Astrocyte of the cerebellum (primary cell): ENCODE measurements around the gene NCOR1.
A peak's percentile ranks its signal among the peaks of the same experiment; 100 is the strongest.
"Not testable (repeated sequence)": the region's sequence is repeated elsewhere in the genome, so short reads cannot be mapped to it uniquely, and the experiment has no call there.

ENCODE experiments used
- DNase-seq: peaks from one replicate; pipeline ENCODE4 v3.0.0-alpha.2; 2011; ENCODE audit warnings: low read depth
- H3K4me3 ChIP-seq: 2 replicates; pipeline ENCODE4 v1.5.1; 2011; ENCODE audit warnings: mild to moderate bottlenecking, low read depth, low read length, moderate library complexity
- CTCF ChIP-seq: IDR thresholded peaks from 2 replicates; pipeline ENCODE4 v1.5.1; 2012; ENCODE audit warnings: low read length, low read depth, moderate library complexity, mild to moderate bottlenecking; ENCODE audit errors: missing control alignments
- in situ Hi-C: cut with HindIII; loops from 2 replicates; pipeline ENCODE4 v1.10.0; 2017; ENCODE audit warnings: low sequenced_read_pairs

The NCOR1 gene

DNA sequence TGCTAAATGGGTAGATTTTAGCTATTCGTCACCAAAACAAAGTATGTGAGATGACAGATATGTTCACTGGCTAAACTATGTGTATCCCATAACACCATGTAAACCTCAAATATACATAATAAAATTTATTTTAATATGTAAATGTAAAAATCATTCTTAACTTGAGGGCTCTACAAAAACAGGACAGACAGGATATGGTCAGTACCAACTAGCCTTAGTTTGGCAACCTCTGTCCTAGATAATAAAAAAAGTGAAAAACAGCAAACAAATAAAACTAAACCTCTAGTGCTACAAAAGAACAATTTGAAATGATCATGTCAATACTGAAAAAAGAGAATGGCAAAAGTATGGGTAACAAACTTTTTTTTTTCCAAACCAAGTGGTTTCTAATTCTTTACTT lies 33.8 kb downstream of the NCOR1 start:
- DNase-seq, result no peak
- in situ Hi-C loops, result no loop called here
- TF ChIP-seq CTCF, result no peak

GRCh38 chr17:16178836-16179235 lies 36.5 kb downstream of the NCOR1 start:
- H3K4me3 ChIP-seq, result no peak overlapping the region
- in situ Hi-C loops, result no loop called here
- TF ChIP-seq CTCF, result no peak
- DNase-seq, result no peak

More for the DNA sequence above, 33.8 kb downstream of the NCOR1 start:
- no peak overlapping the region for H3K4me3 ChIP-seq

- in situ Hi-C loops, result no loop called here
- TF ChIP-seq CTCF, result no peak
- H3K4me3 ChIP-seq, result no peak overlapping the region
- peak; percentile 53 for DNase-seq
Observed at GRCh38 chr17:16171613-16172012, 43.7 kb downstream of the NCOR1 start.

DNA sequence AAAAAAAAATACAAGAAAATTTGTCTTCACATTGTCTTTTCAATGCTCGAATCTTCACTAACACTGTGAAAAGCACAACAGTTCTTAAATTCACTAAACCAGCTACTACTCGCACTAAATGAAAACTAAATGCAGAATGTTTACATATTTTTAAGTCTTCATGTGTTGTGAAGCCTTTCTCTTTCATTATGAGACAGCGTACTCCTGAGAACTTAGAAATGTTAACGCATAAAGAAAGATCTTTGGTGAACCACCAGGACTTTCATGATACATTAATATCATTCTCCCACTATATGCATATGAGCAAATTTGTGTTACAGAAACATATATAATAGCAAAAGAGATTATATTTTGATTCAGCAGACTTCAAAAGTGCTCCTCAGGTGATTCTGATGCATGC lies 48.6 kb downstream of the NCOR1 start:
- DNase-seq, H3K4me3 ChIP-seq, in situ Hi-C loops: not testable (repeated sequence)

DNA sequence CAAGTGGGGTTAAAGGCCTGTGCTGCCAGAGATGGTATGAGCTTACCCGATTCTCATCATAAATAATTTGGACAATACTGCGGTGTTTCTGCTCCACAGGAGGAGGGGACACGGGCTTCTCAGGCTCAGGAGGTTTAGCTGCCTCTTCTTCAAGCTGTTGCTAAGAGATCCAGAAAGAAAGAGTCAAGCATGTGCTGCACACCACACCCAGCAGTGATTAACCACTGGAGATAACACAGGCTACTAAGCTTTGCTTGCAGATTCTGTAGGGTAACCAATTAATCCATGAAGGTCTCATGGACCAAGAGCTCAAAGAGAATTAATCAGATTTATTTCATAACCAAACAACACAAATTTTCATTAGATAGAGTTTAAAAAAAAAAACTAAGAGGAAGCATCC lies 56.6 kb downstream of the NCOR1 start:
- no peak for TF ChIP-seq CTCF
- no peak for DNase-seq
- H3K4me3 ChIP-seq, result no peak overlapping the region
- in situ Hi-C loops, result no loop called here

DNA sequence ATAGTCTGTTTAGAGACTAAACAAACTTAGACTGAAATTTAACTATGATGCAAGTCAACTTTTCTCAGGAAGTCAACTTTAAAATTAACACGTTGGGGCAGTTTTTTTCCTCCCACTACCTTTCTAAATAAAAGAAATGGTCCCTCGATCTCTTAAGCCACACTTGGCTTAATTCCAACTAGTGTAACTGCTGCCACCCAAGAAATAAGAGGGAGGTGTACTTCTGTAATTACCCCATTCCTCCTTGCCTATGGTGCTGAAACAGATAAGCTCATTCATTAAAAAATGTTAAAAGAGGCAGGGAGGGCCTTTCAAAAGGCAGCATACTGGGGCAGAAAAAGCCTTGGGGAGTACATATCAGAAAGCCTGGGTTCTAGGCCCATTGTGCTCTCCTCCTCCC lies 59.8 kb downstream of the NCOR1 start:
- no peak for TF ChIP-seq CTCF
- H3K4me3 ChIP-seq, result no peak overlapping the region
- no peak for DNase-seq
- in situ Hi-C loops, result no loop called here

GRCh38 chr17:16152326-16152725 lies 63.0 kb downstream of the NCOR1 start:
- DNase-seq, in situ Hi-C loops, H3K4me3 ChIP-seq: not testable (repeated sequence)

GRCh38 chr17:16150251-16150856 lies 65.0 kb downstream of the NCOR1 start:
- in situ Hi-C loops, result no loop called here
- no peak for TF ChIP-seq CTCF
- H3K4me3 ChIP-seq, result no peak overlapping the region
- peak; percentile 47 for DNase-seq
